Measurements from ENCODE around the gene PPP5C.

GRCh38 chr19:46412650-46413261, 65.9 kb downstream of the PPP5C start:
- TF ChIP-seq CTCF (IDR thresholded peaks at IDR 0.05), result no peak
- TF ChIP-seq POLR2A (IDR thresholded peaks at IDR 0.05), result no peak
